ENCODE results near the gene ENTHD1.

ENTHD1 gene

DNA sequence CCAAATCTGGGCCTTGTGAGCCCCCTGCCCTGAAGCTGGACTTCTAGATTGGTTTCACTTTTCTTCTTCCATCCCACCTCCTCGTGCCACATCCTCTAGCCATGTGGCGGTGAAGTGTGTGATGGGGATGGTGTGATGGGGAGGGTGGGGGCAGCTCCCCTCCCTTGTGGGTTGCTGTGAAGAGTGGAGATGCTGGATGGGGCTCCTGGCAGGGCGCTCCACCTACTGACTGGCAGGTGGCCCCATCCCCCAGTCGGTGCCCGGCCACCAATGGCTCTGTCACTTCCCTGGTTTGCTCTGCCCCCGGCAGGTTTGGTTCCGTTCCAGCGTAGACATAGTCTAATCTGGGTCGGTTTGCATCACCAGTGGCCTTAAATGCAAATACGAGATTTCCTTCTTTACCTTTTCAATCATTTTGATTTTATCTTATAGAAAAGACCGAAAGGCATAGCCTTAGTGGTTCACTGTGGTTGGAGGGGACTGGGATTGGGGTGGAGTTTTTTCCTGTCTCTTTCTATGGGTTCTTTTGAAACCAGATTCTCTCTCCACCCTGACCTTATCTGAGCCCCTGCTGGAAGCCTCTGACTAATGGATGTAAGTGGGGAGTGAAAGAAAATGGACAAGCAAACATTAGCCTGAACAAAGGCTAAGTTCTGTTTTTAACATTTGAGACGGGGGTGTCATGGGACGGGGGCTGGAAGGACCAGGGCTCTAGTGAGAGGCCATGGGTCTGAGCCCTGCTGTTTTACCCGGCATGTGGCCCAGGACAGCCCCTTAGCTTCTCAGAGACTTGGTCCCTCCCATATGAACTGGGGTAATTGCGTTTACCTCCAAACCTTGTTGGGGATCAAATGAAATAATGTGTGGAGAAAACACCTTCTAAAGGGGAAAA, 173.8 kb downstream of the ENTHD1 start:
- no peak for TF ChIP-seq EZH2phosphoT487 (conservative IDR thresholded peaks at IDR 0.05; ENCODE audit: low read length)
- TF ChIP-seq, protein P1, sequence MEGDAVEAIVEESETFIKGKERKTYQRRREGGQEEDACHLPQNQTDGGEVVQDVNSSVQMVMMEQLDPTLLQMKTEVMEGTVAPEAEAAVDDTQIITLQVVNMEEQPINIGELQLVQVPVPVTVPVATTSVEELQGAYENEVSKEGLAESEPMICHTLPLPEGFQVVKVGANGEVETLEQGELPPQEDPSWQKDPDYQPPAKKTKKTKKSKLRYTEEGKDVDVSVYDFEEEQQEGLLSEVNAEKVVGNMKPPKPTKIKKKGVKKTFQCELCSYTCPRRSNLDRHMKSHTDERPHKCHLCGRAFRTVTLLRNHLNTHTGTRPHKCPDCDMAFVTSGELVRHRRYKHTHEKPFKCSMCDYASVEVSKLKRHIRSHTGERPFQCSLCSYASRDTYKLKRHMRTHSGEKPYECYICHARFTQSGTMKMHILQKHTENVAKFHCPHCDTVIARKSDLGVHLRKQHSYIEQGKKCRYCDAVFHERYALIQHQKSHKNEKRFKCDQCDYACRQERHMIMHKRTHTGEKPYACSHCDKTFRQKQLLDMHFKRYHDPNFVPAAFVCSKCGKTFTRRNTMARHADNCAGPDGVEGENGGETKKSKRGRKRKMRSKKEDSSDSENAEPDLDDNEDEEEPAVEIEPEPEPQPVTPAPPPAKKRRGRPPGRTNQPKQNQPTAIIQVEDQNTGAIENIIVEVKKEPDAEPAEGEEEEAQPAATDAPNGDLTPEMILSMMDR (IDR thresholded peaks at IDR 0.05; ENCODE audit: insufficient read depth, low read length, poor library complexity, severe bottlenecking) = no peak
- Histone ChIP-seq H2AFZ (ENCODE audit: low read depth, low read length, severe bottlenecking) (no peak overlapping the region), H3K27ac (ENCODE audit: low read depth, low read length) (no peak overlapping the region), H3F3A (ENCODE audit: insufficient read depth) (no peaks in the 10 kb centered on the region), H3K4me2 (ENCODE audit: low read depth, low read length, poor library complexity, severe bottlenecking) (no peak overlapping the region), H3K9ac (ENCODE audit: low read length) (no peak overlapping the region), H3K9me3 (ENCODE audit: insufficient read depth, low read length) (no peaks in the 10 kb centered on the region), H3K79me2 (ENCODE audit: insufficient read depth, low read length) (no peaks in the 10 kb centered on the region), H3K9me2 (replicated peaks; ENCODE audit: insufficient read depth, low read length) (no peaks in the 10 kb centered on the region), H4K20me1 (ENCODE audit: low read depth, low read length) (no peaks in the 10 kb centered on the region), H3K36me3 (ENCODE audit: low read length) (no peaks in the 10 kb centered on the region), H3K27me3 (ENCODE audit: low read length) (no peaks in the 10 kb centered on the region), H3K4me3 (ENCODE audit: insufficient read depth, low read length, poor library complexity, severe bottlenecking) (no peak overlapping the region)

DNA sequence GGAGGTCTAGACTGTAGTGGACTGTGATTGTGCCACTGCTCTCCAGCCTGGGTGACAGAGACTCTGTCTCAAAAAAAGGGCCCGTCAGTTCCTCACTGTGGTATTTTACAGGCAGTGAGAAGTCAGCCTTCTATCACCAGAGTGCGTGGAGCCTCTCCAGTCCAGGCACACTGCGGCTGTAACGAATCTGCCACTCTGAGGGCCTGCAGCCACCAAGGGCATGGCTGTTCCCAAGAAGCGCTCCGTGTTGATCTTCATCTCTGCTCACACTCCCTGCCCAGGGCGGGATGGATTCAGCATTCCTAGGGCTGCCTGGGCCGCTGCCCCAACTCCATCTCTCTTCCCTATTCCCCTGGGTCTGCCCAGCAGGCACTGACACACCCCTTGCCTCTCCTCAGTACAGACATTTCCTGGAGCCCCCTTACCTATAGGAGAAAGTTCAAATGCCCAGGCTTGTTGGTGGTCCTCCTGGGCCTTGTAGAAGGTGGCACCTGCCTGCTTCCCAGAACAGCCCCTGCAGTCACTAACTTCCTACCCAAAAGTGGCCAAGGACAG, 174.6 kb downstream of the ENTHD1 start:
- Histone ChIP-seq H3K4me3 (ENCODE audit: insufficient read depth, low read length, poor library complexity, severe bottlenecking) (no peak overlapping the region), H4K20me1 (ENCODE audit: low read depth, low read length) (no peaks in the 10 kb centered on the region), H3K79me2 (ENCODE audit: insufficient read depth, low read length) (no peaks in the 10 kb centered on the region), H3K9me2 (replicated peaks; ENCODE audit: insufficient read depth, low read length) (no peaks in the 10 kb centered on the region), H3F3A (ENCODE audit: insufficient read depth) (no peaks in the 10 kb centered on the region), H3K36me3 (ENCODE audit: low read length) (no peaks in the 10 kb centered on the region), H3K9ac (ENCODE audit: low read length) (no peak overlapping the region), H3K9me3 (ENCODE audit: insufficient read depth, low read length) (no peaks in the 10 kb centered on the region), H3K4me2 (ENCODE audit: low read depth, low read length, poor library complexity, severe bottlenecking) (no peak overlapping the region), H3K27ac (ENCODE audit: low read depth, low read length) (no peak overlapping the region), H2AFZ (ENCODE audit: low read depth, low read length, severe bottlenecking) (no peak overlapping the region), H3K27me3 (ENCODE audit: low read length) (no peaks in the 10 kb centered on the region)
- TF ChIP-seq, protein P1 (IDR thresholded peaks at IDR 0.05; ENCODE audit: insufficient read depth, low read length, poor library complexity, severe bottlenecking) = no peak
- no peak for TF ChIP-seq EZH2phosphoT487 (conservative IDR thresholded peaks at IDR 0.05; ENCODE audit: low read length)

GRCh38 chr22:39718206-39718605, 175.4 kb downstream of the ENTHD1 start:
- H3K4me2 ChIP-seq (ENCODE audit: low read depth, low read length, poor library complexity, severe bottlenecking) = no peak overlapping the region

More at GRCh38 chr22:39718206-39718605, 175.4 kb downstream of the ENTHD1 start:
- no peaks in the 10 kb centered on the region for H3K9me2 ChIP-seq (replicated peaks; ENCODE audit: insufficient read depth, low read length)
- no peak overlapping the region for H3K4me3 ChIP-seq (ENCODE audit: insufficient read depth, low read length, poor library complexity, severe bottlenecking)
- no peak overlapping the region for H3K27ac ChIP-seq (ENCODE audit: low read depth, low read length)
- H3K79me2 ChIP-seq (ENCODE audit: insufficient read depth, low read length) = no peaks in the 10 kb centered on the region
- no peak overlapping the region for H3K9ac ChIP-seq (ENCODE audit: low read length)
- TF ChIP-seq, protein P1 (IDR thresholded peaks at IDR 0.05; ENCODE audit: insufficient read depth, low read length, poor library complexity, severe bottlenecking) = no peak
- no peak for TF ChIP-seq EZH2phosphoT487 (conservative IDR thresholded peaks at IDR 0.05; ENCODE audit: low read length)
- no peaks in the 10 kb centered on the region for H3K9me3 ChIP-seq (ENCODE audit: insufficient read depth, low read length)
- no peak overlapping the region for H2AFZ ChIP-seq (ENCODE audit: low read depth, low read length, severe bottlenecking)
- no peaks in the 10 kb centered on the region for H3K27me3 ChIP-seq (ENCODE audit: low read length)
- no peaks in the 10 kb centered on the region for H3K36me3 ChIP-seq (ENCODE audit: low read length)
- no peaks in the 10 kb centered on the region for H3F3A ChIP-seq (ENCODE audit: insufficient read depth)
- H4K20me1 ChIP-seq (ENCODE audit: low read depth, low read length) = no peaks in the 10 kb centered on the region

Data from SU-DHL-6 (cell line).